OCI-LY7 (cell line): Measurements from ENCODE around the gene KCNAB2. TPM values are rescaled to one million over a fixed set of nuclear protein-coding genes. Genes with fewer than 3 reads are reported as not detected.

Experiments used
- BruUV-seq: library from RNA; stranded (reverse); fragments of 400-500 nt; replicated peaks from 2 replicates; lab custom pipeline; 2021; lab: Mats Ljungman, UMichigan
- CTCF ChIA-PET: fragments of 300-600 bp; sonication (Branson Sonifier 250); formaldehyde crosslinking; loops from one replicate; lab custom pipeline; 2022; ENCODE audit warnings: antibody characterized with exemption; ENCODE audit not compliant: unreplicated experiment; lab: Charles Lee
- POLR2A ChIA-PET: fragments of 300-600 bp; sonication (Branson Sonifier 250); formaldehyde crosslinking; loops from one replicate; lab custom pipeline; 2022; ENCODE audit warnings: antibody characterized with exemption; lab: Charles Lee
- DNase-seq: peaks from one replicate; pipeline ENCODE4 v3.0.0-alpha.2; 2015; ENCODE audit warnings: low spot score
- H2AFZ ChIP-seq: fragments of 200-600 bp; sonication (generic), shearing (Covaris generic); 2 replicates; pipeline ENCODE4 v1.6.1; 2014; ENCODE audit warnings: mild to moderate bottlenecking, antibody characterized with exemption, low read length, moderate library complexity
- H3K27ac ChIP-seq: fragments of 200-600 bp; sonication (generic); 2 replicates; pipeline ENCODE4 v1.5.1; 2014; ENCODE audit warnings: mixed run types, low read depth, mild to moderate bottlenecking, moderate library complexity, low read length, inconsistent platforms; ENCODE audit not compliant: poor library complexity, severe bottlenecking
- H3K36me3 ChIP-seq: fragments of 200-600 bp; sonication (generic); 2 replicates; pipeline ENCODE4 v1.6.1; 2014; ENCODE audit warnings: mild to moderate bottlenecking, antibody characterized with exemption, low read length, moderate library complexity, mixed read lengths; ENCODE audit not compliant: insufficient read depth
- H3K4me1 ChIP-seq: fragments of 200-600 bp; sonication (generic); 2 replicates; pipeline ENCODE4 v1.5.1; 2014; ENCODE audit warnings: mild to moderate bottlenecking, low read length; ENCODE audit not compliant: insufficient read depth, poor library complexity, severe bottlenecking
- H3K4me2 ChIP-seq: fragments of 200-600 bp; sonication (generic); 2 replicates; pipeline ENCODE4 v1.6.1; 2014; ENCODE audit warnings: mild to moderate bottlenecking, low read length
- H3K4me3 ChIP-seq: fragments of 200-600 bp; sonication (generic); 2 replicates; pipeline ENCODE4 v1.5.1; 2014; ENCODE audit warnings: mild to moderate bottlenecking, low read depth, low read length; ENCODE audit not compliant: poor library complexity, severe bottlenecking
- H3K79me2 ChIP-seq: fragments of 200-600 bp; sonication (generic); 2 replicates; pipeline ENCODE4 v1.6.1; 2016; ENCODE audit warnings: low read depth, mild to moderate bottlenecking, low read length, moderate library complexity, mixed read lengths; ENCODE audit not compliant: insufficient read depth
- H3K9me2 ChIP-seq: fragments of 200-600 bp; sonication (generic); 2 replicates; pipeline ENCODE4 v1.6.1; 2016; ENCODE audit warnings: mild to moderate bottlenecking, low read length, mixed read lengths; ENCODE audit not compliant: insufficient read depth
- H3K9me3 ChIP-seq: fragments of 200-600 bp; sonication (generic); 2 replicates; pipeline ENCODE4 v1.6.1; 2014; ENCODE audit warnings: mild to moderate bottlenecking, mixed run types, low read length, mixed read lengths
- H4K20me1 ChIP-seq: fragments of 200-600 bp; sonication (generic); 2 replicates; pipeline ENCODE4 v1.6.1; 2014; ENCODE audit warnings: mild to moderate bottlenecking, antibody characterized with exemption, low read length, moderate library complexity, mixed read lengths; ENCODE audit not compliant: insufficient read depth
- CTCF ChIP-seq: fragments of 200-600 bp; sonication (generic); conservative IDR thresholded peaks from 2 replicates; pipeline ENCODE4 v1.5.1; 2014; ENCODE audit warnings: mild to moderate bottlenecking, antibody characterized with exemption, low read length, moderate library complexity, mixed read lengths
- EZH2phosphoT487 ChIP-seq: fragments of 200-600 bp; sonication (generic); IDR thresholded peaks from 2 replicates; pipeline ENCODE4 v1.6.1; 2018; ENCODE audit warnings: low read depth, borderline replicate concordance, mild to moderate bottlenecking, mixed run types, antibody characterized with exemption, low read length, moderate library complexity, mixed read lengths
- intact Hi-C: fragments of 100-400 bp; cut with micrococcal nuclease; formaldehyde crosslinking; loops from one replicate; pipeline ENCODE4 v1.10.0; 2022; ENCODE audit not compliant: unreplicated experiment
- total RNA-seq, 2 experiments: library from RNA; depleted of rRNA in 1 of 2; stranded (reverse); fragments of >200 nt in 1 of 2; shearing (Covaris generic) in 1 of 2; gene quantifications; 2 replicates each; pipeline ENCODE4 v1.2.3, GENCODE V29; 2014 to 2022

Gene KCNAB2
- total RNA-seq, 2 experiments from 2014 or later, result 46.7 to 133 TPM

- H3K9me3 ChIP-seq, result no peaks in the 10 kb centered on the region
- H3K4me1 ChIP-seq, result no peaks in the 10 kb centered on the region
- no peak for DNase-seq
- no peak overlapping the region for H3K27ac ChIP-seq
- CTCF ChIA-PET, result no interaction called here
- no peak overlapping the region for H3K4me3 ChIP-seq
- no peaks in the 10 kb centered on the region for H3K79me2 ChIP-seq
- no peaks in the 10 kb centered on the region for H4K20me1 ChIP-seq
- POLR2A ChIA-PET, result no interaction called here
- intact Hi-C loops, result loop anchor here (1.0 to 10.0 kb wide), 2 partner anchors 66 to 139 kb away; partner anchors contain the start of gene HES3
- H2AFZ ChIP-seq, result no peak overlapping the region
- peak; percentile 21; the same call in 1 of the 2 replicates for TF ChIP-seq CTCF
- TF ChIP-seq EZH2phosphoT487, result no peak
- H3K9me2 ChIP-seq, result no peaks in the 10 kb centered on the region
- no TSS peak for BruUV-seq
- no peak overlapping the region for H3K4me2 ChIP-seq
- no peaks in the 10 kb centered on the region for H3K36me3 ChIP-seq
Measured at GRCh38 chr1:6105763-6106162, 60.1 kb downstream of the KCNAB2 start.

GRCh38 chr1:6106321-6106731, 60.6 kb downstream of the KCNAB2 start:
- no peak for DNase-seq
- no peaks in the 10 kb centered on the region for H4K20me1 ChIP-seq
- H3K27ac ChIP-seq, result no peak overlapping the region
- POLR2A ChIA-PET, result no interaction called here
- TF ChIP-seq CTCF, result no peak
- TF ChIP-seq EZH2phosphoT487, result no peak
- no peak overlapping the region for H3K4me3 ChIP-seq
- H2AFZ ChIP-seq, result no peak overlapping the region
- H3K9me3 ChIP-seq, result no peaks in the 10 kb centered on the region
- CTCF ChIA-PET, result no interaction called here
- no peaks in the 10 kb centered on the region for H3K4me1 ChIP-seq
- H3K36me3 ChIP-seq, result no peaks in the 10 kb centered on the region
- no peaks in the 10 kb centered on the region for H3K9me2 ChIP-seq
- intact Hi-C loops, result loop anchor here (10.0 kb wide), 1 partner anchor 138 kb away; the partner anchor contains the start of gene HES3
- no peaks in the 10 kb centered on the region for H3K79me2 ChIP-seq
- no peak overlapping the region for H3K4me2 ChIP-seq
- BruUV-seq, result no TSS peak

- no peaks in the 10 kb centered on the region for H3K36me3 ChIP-seq
- ChIA-PET CTCF (no interaction called here), POLR2A (no interaction called here)
- no peak overlapping the region for H3K27ac ChIP-seq
- H3K4me1 ChIP-seq, result no peaks in the 10 kb centered on the region
- no peak overlapping the region for H3K4me3 ChIP-seq
- no peak overlapping the region for H3K4me2 ChIP-seq
- H4K20me1 ChIP-seq, result no peaks in the 10 kb centered on the region
- intact Hi-C loops, result loop anchor here (10.0 kb wide), 1 partner anchor 138 kb away; the partner anchor contains the start of gene HES3
- H3K9me3 ChIP-seq, result no peaks in the 10 kb centered on the region
- no TSS peak for BruUV-seq
- TF ChIP-seq EZH2phosphoT487 (no peak), CTCF (no peak)
- no peak for DNase-seq
- H3K9me2 ChIP-seq, result no peaks in the 10 kb centered on the region
- H3K79me2 ChIP-seq, result no peaks in the 10 kb centered on the region
- no peak overlapping the region for H2AFZ ChIP-seq
Measured at GRCh38 chr1:6106977-6107376, 61.3 kb downstream of the KCNAB2 start.
